MM.1S (cell line): ENCODE data around the gene HMGCS2.

Experiments used
- CTCF ChIP-seq: fragments of 300-600 bp; sonication (generic); IDR thresholded peaks from 2 replicates; pipeline ENCODE4 v1.5.1; 2016; ENCODE audit warnings: antibody characterized with exemption, low read length, mixed read lengths
- EZH2phosphoT487 ChIP-seq: fragments of 300-600 bp; sonication (generic); IDR thresholded peaks from 2 replicates; pipeline ENCODE4 v1.6.1; 2018; ENCODE audit warnings: antibody characterized with exemption, low read length

DNA sequence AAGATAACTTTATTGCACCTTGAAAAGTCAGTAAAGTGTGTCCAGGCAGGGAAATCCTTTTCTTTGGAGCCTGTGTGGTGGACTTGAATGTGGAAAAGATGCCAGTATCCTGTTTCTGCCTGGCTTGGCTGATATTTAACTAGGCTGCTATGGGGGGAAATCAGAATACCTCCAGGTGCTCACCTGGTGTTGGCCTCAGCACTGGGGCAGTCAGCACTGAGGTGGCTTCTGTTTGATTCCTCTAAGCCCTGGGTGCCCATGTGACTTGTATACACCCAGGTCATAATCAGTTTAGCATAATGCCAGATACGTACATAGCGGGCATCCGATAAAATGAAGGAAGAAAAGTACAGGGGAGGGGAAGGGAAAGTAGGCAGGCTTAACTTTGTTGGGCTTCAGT lies 49.7 kb downstream of the HMGCS2 start:
- TF ChIP-seq EZH2phosphoT487 (no peak), CTCF (no peak)
